ENCODE measurements around the gene CPNE4. TPM values are rescaled to one million over a fixed set of nuclear protein-coding genes. Genes with fewer than 3 reads are reported as not detected.

Gene CPNE4
- total and polyA plus RNA-seq, 9 of the 15 experiments (the other 6 are each of a cell fraction or from before 2014, with no cell fraction given) = not detected

GRCh38 chr3:131883086-131883485, 151.7 kb downstream of the CPNE4 start (continued):
- TF ChIP-seq ZNF398 (CRISPR knock-in tag; IDR thresholded peaks at IDR 0.05) = no peak
- no peak for TF ChIP-seq CEBPG (CRISPR knock-in tag; IDR thresholded peaks at IDR 0.05)
- TF ChIP-seq CEBPG (tag; conservative IDR thresholded peaks at IDR 0.05 in 1 of 2, IDR thresholded peaks at IDR 0.05 in 1 of 2) = no peak
- TF ChIP-seq MCM2 (IDR thresholded peaks at IDR 0.05; ENCODE audit: low read depth) = no peak

- no peak for FAIRE-seq
- no peaks in the 10 kb centered on the region for H3K4me1 ChIP-seq (replicated peaks in 1 of 2; ENCODE audit: control insufficient read depth in 2 of 2, insufficient read depth in 2 of 2, low read length in 2 of 2)
- no TSS peak for BruUV-seq (replicated peaks)
- H3K4me2 ChIP-seq (ENCODE audit: insufficient read depth, low read length) = no peak overlapping the region
- no peaks in the 10 kb centered on the region for H3K9me1 ChIP-seq (ENCODE audit: control insufficient read depth, insufficient read depth, low read length)
- CTCF ChIA-PET (ENCODE audit: low intra/inter-chr PET ratio) = no interaction called here
- WGBS (ENCODE audit: insufficient coverage, low coverage, missing lambda C conversion rate) = 3% methylated on average over 3 of the region's 3 CpGs
- no peak overlapping the region for H2AFZ ChIP-seq (ENCODE audit: low read depth, low read length)
- H3K9me3 ChIP-seq (replicated peaks; ENCODE audit: control insufficient read depth, insufficient read depth, low read depth, low read length) = no peaks in the 10 kb centered on the region
- in situ Hi-C loops (cut with MboI) = no loop called here
- H3K27me3 ChIP-seq (ENCODE audit: control insufficient read depth in 2 of 2, insufficient read depth in 2 of 2, low read length in 2 of 2) = no peaks in the 10 kb centered on the region
- intact Hi-C loops (cut with micrococcal nuclease) = no loop called here
- no peak overlapping the region for H3K27ac ChIP-seq (ENCODE audit: extremely low read depth, low read depth, low read length)
- TF ChIP-seq GATAD2B (IDR thresholded peaks at IDR 0.05; ENCODE audit: borderline replicate concordance) (no peak), GABPB1 (CRISPR knock-in tag; IDR thresholded peaks at IDR 0.05) (no peak), ETV1 (tag; conservative IDR thresholded peaks at IDR 0.05; ENCODE audit: low read depth) (no peak), ZNF217 (CRISPR knock-in tag; IDR thresholded peaks at IDR 0.05) (no peak)
- no peaks in the 10 kb centered on the region for H3K79me2 ChIP-seq (ENCODE audit: control insufficient read depth, insufficient read depth, low read length)
- POLR2A ChIA-PET = no interaction called here
- no peak for ATAC-seq
- H3K36me3 ChIP-seq (ENCODE audit: control insufficient read depth, insufficient read depth, low read length) = no peaks in the 10 kb centered on the region
- no peak overlapping the region for H3K4me3 ChIP-seq
- no peak overlapping the region for H3K9ac ChIP-seq (ENCODE audit: insufficient read depth in 1 of 2, low read depth in 2 of 2, low read length in 2 of 2)
- no peak for DNase-seq (ENCODE audit: extremely low read depth in 1 of 4, low spot score in 3 of 4)
- H4K20me1 ChIP-seq (replicated peaks; ENCODE audit: control insufficient read depth, insufficient read depth, low read length) = no peaks in the 10 kb centered on the region
These were observed 153.0 kb downstream of the CPNE4 start for GRCh38 chr3:131881777-131882176.

Measured in K562 (cell line).